GM19238 (cell line): ENCODE results near the gene MYRIP.
A peak's percentile ranks its signal among the peaks of the same experiment; 100 is the strongest.
"Not testable (repeated sequence)": the region's sequence is repeated elsewhere in the genome, so short reads cannot be mapped to it uniquely, and the experiment has no call there.

ENCODE experiments used
- DNase-seq: peaks from one replicate; pipeline ENCODE4 v3.0.0; 2011; ENCODE audit warnings: low spot score; ENCODE audit not compliant: insufficient read length

Gene MYRIP

DNA sequence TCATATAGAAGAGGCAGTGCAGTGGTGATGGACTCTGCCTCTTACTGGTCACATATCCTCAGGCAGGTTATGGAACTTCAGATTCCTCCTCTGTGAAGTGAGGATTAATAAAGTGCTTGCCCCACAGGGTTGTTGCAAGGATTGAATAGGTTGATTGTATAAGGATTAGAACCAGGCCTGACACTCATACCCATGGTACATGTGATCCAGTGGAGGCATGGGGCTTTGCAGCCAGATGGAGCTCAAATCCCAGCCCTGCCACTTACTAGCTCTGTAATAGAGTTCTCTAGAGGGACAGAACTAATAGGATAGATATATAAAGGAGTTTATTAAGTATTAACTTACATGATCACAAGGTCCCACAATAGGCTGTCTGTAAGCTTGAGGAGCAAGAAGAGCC is 315.5 kb downstream of the MYRIP start:
- no peak for DNase-seq

DNA sequence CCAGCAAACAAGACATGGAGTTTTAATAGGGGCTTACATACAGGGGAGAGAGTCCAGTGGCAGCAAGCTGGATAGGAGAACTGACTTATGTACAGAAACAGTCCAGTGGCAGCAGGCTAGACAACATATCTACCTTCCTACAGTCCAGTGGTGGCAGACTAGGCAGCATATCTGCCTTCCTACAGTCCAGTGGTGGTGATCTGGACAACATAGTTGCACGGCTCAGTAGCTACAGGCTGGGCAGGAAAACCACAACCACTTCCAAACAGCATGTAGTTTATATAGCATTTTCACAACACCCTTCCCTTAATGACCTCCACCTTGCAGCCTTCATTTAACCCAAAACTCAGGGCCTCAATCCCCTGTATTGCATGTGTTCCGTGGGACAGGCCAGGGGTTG is 318.8 kb downstream of the MYRIP start:
- DNase-seq = no peak

GRCh38 chr3:40129510-40129909 is 320.1 kb downstream of the MYRIP start:
- no peak for DNase-seq

DNA sequence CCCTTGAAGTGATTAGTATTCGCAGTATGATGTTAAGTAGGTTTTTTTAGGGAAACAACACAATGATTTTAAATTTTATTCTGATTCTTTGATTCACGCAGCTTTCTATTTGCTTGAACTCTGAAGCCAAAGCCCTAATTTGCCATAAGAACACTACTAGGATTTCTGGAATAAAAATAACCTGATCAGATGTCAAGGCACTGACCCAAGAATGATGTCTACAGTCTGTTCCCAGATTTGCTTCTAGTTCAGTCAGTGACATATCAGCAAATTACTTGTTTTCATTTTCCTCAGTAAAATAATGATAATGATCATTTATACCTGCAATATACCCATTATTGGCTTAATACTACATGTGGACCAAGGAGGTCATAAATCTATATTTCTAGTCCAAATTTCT is 320.6 kb downstream of the MYRIP start:
- DNase-seq = no peak

GRCh38 chr3:40130721-40131120 is 321.3 kb downstream of the MYRIP start:
- no peak for DNase-seq

- not testable (repeated sequence) for DNase-seq
Observed at GRCh38 chr3:40133886-40134575, 324.6 kb downstream of the MYRIP start.

DNA sequence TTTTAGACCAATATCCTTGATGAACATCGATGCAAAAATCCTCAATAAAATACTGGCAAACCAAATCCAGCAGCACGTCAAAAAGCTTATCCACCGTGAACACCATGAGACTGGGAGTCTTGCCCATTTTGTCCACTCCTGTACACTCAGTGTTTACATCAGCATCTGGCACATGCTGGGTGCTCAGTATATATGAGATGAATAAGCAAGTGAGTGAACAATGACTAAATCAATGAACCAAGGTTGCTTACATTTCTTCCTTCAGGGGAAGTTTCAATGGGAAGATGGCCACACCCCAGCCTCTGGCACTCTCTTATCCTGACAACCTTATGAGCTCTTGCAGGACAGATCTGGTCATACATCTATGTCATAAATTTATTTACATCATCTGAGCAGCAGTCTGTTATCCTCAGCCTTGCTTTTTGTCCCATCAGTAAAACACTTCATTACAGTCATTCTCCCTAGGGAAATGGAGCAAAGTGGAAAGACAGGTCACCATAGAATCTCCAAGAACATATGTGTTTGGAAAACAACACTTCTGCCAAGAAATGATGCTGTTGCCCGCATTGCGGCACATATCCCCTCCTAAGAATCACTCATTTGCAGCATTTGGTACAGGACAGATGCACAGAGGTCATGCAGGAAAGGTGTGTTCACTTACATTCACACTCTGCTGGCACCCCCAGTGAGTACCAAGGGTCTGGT is 328.3 kb downstream of the MYRIP start:
- DNase-seq = no peak

DNA sequence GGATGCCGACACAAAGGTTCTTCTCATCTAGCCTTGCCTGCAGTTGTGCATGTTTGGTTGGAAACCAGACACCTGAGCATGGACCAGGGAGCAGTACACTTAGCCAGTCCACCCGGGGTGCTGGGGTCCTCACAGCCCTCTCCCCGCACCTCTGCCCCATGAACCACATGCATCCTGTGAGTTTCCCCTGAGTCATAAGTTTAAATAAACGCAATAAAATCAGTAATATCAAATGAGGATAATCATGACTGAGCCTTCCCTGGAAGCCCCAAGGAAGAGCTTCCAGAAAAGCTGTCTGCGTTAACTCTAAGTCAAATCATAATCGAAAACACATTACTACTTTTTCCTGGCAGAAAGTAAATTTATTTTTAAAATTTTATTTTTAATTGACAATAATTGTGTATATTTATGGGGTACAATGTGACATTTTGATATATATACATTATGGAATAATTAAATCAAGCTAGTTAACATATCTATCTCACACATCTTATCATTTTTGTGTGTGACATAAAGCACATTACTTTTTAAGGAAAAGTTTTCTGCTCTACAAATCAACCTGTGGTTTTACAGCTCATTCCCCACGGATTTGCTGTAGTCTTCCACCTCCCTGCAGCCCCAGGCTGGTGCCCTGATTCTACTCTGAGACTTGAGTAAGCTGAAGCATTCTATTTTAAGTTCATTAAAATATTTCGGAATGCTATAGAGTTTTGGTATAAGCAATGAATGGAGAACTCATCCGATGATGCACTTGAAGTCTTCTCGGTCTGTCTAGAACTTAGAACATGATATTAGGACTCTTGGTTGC is 334.1 kb downstream of the MYRIP start:
- DNase-seq = no peak

DNA sequence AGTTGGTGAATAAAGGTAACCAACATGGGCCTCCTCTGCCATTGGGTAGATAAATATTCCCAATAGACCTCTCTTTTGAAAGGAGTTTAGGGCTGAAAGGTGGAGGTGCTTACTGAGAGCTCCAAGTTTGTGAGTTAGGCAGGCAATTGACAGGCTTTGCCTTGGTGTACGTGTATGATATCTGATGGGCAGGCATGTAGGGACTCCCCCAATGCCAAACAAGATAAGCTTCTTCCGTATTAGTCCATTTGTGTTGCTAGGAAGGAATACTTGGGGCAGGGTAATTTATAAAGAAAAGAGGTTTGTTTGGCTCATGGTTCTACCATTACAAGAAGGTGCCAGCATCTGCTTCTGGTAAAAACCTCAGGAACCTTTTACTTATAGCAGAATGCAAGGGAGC is 339.4 kb downstream of the MYRIP start:
- no peak for DNase-seq

DNA sequence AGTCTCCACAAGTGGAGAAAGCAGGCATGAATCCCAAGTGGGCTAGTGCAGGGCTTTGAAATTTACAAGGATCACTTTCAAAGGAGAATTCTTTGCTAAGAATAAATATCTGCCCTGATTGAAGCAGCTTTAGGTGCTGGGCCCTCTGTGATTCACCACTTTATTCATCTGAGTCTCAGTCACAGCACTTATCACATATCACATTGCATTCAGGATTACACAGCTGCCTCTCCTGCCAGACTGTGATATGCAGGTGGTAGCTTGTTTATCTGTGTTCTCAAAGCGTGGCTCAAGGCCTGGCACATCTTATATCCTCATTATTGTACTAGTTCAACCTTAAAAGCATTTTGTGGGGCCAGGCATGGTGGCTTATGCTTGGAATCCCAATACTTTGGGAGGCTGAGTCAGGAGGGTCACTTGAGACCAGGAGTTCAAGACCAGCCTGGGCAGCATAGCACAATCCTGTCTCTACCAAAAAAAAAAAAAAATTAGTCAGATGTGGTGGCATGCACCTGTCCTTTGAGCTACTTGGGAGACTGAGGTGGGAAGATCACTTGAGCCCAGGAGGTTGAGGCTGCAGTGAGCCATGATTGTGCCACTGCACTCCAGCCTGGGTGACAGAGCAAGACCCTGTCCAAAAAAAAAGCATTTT is 343.2 kb downstream of the MYRIP start:
- DNase-seq = no peak

DNA sequence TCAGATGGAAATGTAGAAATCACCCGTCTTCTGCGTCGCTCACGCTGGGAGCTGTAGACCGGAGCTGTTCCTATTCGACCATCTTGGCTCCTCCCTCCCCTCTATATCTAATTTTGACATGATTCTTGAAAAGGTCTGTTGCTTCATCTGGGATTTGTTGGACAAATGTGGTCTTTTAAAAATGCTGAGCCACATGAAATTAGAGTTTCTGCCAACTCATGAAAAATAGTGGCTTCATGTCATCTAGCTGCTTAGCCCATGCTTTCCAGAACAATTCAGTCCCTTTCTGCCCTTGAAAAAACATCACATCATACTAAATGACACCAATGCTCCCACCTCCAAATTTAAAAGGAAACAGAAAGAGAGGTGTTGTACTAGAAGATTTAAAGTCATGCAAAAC is 351.5 kb downstream of the MYRIP start:
- DNase-seq = no peak

- no peak for DNase-seq
Observed at GRCh38 chr3:40162616-40163015, 353.2 kb downstream of the MYRIP start.

- no peak for DNase-seq
Observed at GRCh38 chr3:40166997-40167396, 357.6 kb downstream of the MYRIP start.

DNA sequence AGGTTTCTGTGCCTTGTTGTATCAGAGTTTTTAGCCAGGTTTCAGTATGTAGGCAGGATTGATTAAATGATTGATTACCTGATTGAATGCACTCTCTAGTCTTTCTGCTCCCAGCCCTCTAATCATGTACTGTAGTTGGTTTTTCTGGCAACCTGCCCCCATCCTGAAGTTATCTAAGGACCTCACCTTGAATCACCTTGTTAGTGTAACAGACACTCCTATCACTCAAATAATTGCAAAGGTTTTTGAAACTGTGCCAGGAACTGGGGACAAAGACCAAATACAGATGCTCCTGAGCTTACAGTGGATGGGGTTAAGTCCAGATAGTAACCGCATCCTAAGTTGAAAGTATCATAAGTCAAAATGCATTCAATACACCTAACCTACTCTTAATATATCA is 358.5 kb downstream of the MYRIP start:
- no peak for DNase-seq

- DNase-seq = no peak
Observed at GRCh38 chr3:40169983-40170382, 360.6 kb downstream of the MYRIP start.

GRCh38 chr3:40170395-40170794 is 361.0 kb downstream of the MYRIP start:
- peak; percentile 56 for DNase-seq

- DNase-seq = no peak
Observed at GRCh38 chr3:40172560-40172959, 363.2 kb downstream of the MYRIP start.

- DNase-seq = no peak
Observed at GRCh38 chr3:40173227-40173721, 363.9 kb downstream of the MYRIP start.

- no peak for DNase-seq
Observed at GRCh38 chr3:40178012-40178594, 368.7 kb downstream of the MYRIP start.

DNA sequence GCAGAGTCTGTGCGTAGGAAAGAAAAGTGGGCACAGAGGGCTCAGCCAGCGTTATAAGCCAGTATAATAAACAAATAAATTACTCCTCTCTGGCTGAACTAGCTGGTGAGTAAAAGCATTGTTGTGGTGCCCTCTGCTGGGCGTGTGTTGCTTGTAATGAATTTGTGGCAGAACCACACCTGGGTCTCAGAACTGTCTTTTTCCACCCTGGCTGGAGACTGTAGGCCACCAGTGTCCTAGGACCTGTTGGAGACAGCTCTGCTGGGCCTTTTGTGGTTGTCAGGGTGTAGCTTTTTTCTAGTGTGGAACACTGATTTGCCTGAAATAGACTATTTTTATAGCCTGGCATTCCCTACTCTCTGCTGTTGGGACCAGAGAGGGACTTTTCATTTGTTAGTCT is 369.6 kb downstream of the MYRIP start:
- DNase-seq = no peak

DNA sequence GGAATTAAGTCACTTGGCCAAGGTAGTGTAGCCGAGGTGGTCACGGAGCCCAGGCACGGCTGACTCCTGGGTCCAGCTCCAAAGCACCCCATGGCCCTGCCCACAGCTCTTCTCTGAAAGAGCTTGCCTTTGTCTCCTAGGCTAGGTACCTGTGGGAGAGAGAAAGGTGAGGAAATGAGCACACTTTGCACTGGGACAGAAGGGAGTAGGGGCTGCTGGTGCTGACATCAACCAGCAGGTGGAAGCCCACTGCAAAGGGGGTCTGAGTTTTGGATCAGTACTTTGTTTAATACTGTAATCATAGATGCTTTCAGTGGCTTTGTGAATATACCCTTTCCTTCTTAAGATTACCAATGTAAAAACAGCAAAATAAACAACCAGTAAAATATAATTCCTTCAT is 371.8 kb downstream of the MYRIP start:
- no peak for DNase-seq
